OCI-LY7 (cell line): Measurements from ENCODE around the gene PRH2. TPM values are rescaled to one million over a fixed set of nuclear protein-coding genes. Genes with fewer than 3 reads are reported as not detected.

Experiments
- BruUV-seq: library from RNA; stranded (reverse); fragments of 400-500 nt; replicated peaks from 2 replicates; lab custom pipeline; 2021; lab: Mats Ljungman, UMichigan
- CTCF ChIA-PET: fragments of 300-600 bp; sonication (Branson Sonifier 250); formaldehyde crosslinking; loops from one replicate; lab custom pipeline; 2022; ENCODE audit warnings: antibody characterized with exemption; ENCODE audit not compliant: unreplicated experiment; lab: Charles Lee
- POLR2A ChIA-PET: fragments of 300-600 bp; sonication (Branson Sonifier 250); formaldehyde crosslinking; loops from one replicate; lab custom pipeline; 2022; ENCODE audit warnings: antibody characterized with exemption; lab: Charles Lee
- DNase-seq: peaks from one replicate; pipeline ENCODE4 v3.0.0-alpha.2; 2015; ENCODE audit warnings: low spot score
- H2AFZ ChIP-seq: fragments of 200-600 bp; sonication (generic), shearing (Covaris generic); 2 replicates; pipeline ENCODE4 v1.6.1; 2014; ENCODE audit warnings: mild to moderate bottlenecking, antibody characterized with exemption, low read length, moderate library complexity
- H3K27ac ChIP-seq: fragments of 200-600 bp; sonication (generic); 2 replicates; pipeline ENCODE4 v1.5.1; 2014; ENCODE audit warnings: mixed run types, low read depth, mild to moderate bottlenecking, moderate library complexity, low read length, inconsistent platforms; ENCODE audit not compliant: poor library complexity, severe bottlenecking
- H3K36me3 ChIP-seq: fragments of 200-600 bp; sonication (generic); 2 replicates; pipeline ENCODE4 v1.6.1; 2014; ENCODE audit warnings: mild to moderate bottlenecking, antibody characterized with exemption, low read length, moderate library complexity, mixed read lengths; ENCODE audit not compliant: insufficient read depth
- H3K4me1 ChIP-seq: fragments of 200-600 bp; sonication (generic); 2 replicates; pipeline ENCODE4 v1.5.1; 2014; ENCODE audit warnings: mild to moderate bottlenecking, low read length; ENCODE audit not compliant: insufficient read depth, poor library complexity, severe bottlenecking
- H3K4me2 ChIP-seq: fragments of 200-600 bp; sonication (generic); 2 replicates; pipeline ENCODE4 v1.6.1; 2014; ENCODE audit warnings: mild to moderate bottlenecking, low read length
- H3K4me3 ChIP-seq: fragments of 200-600 bp; sonication (generic); 2 replicates; pipeline ENCODE4 v1.5.1; 2014; ENCODE audit warnings: mild to moderate bottlenecking, low read depth, low read length; ENCODE audit not compliant: poor library complexity, severe bottlenecking
- H3K79me2 ChIP-seq: fragments of 200-600 bp; sonication (generic); 2 replicates; pipeline ENCODE4 v1.6.1; 2016; ENCODE audit warnings: low read depth, mild to moderate bottlenecking, low read length, moderate library complexity, mixed read lengths; ENCODE audit not compliant: insufficient read depth
- H3K9me2 ChIP-seq: fragments of 200-600 bp; sonication (generic); 2 replicates; pipeline ENCODE4 v1.6.1; 2016; ENCODE audit warnings: mild to moderate bottlenecking, low read length, mixed read lengths; ENCODE audit not compliant: insufficient read depth
- H3K9me3 ChIP-seq: fragments of 200-600 bp; sonication (generic); 2 replicates; pipeline ENCODE4 v1.6.1; 2014; ENCODE audit warnings: mild to moderate bottlenecking, mixed run types, low read length, mixed read lengths
- H4K20me1 ChIP-seq: fragments of 200-600 bp; sonication (generic); 2 replicates; pipeline ENCODE4 v1.6.1; 2014; ENCODE audit warnings: mild to moderate bottlenecking, antibody characterized with exemption, low read length, moderate library complexity, mixed read lengths; ENCODE audit not compliant: insufficient read depth
- CTCF ChIP-seq: fragments of 200-600 bp; sonication (generic); conservative IDR thresholded peaks from 2 replicates; pipeline ENCODE4 v1.5.1; 2014; ENCODE audit warnings: mild to moderate bottlenecking, antibody characterized with exemption, low read length, moderate library complexity, mixed read lengths
- EZH2phosphoT487 ChIP-seq: fragments of 200-600 bp; sonication (generic); IDR thresholded peaks from 2 replicates; pipeline ENCODE4 v1.6.1; 2018; ENCODE audit warnings: low read depth, borderline replicate concordance, mild to moderate bottlenecking, mixed run types, antibody characterized with exemption, low read length, moderate library complexity, mixed read lengths
- intact Hi-C: fragments of 100-400 bp; cut with micrococcal nuclease; formaldehyde crosslinking; loops from one replicate; pipeline ENCODE4 v1.10.0; 2022; ENCODE audit not compliant: unreplicated experiment
- total RNA-seq, 2 experiments: library from RNA; depleted of rRNA in 1 of 2; stranded (reverse); fragments of >200 nt in 1 of 2; shearing (Covaris generic) in 1 of 2; gene quantifications; 2 replicates each; pipeline ENCODE4 v1.2.3, GENCODE V29; 2014 to 2022

Gene PRH2
- total RNA-seq, 2 experiments from 2014 or later = not detected

GRCh38 chr12:10957741-10958140, 28.7 kb downstream of the PRH2 start:
- BruUV-seq = no TSS peak
- H4K20me1 ChIP-seq = no peaks in the 10 kb centered on the region
- CTCF ChIA-PET = no interaction called here
- POLR2A ChIA-PET = no interaction called here
- no peaks in the 10 kb centered on the region for H3K79me2 ChIP-seq
- no peaks in the 10 kb centered on the region for H3K9me2 ChIP-seq
- H3K9me3 ChIP-seq = no peaks in the 10 kb centered on the region
- DNase-seq = no peak
- no peak overlapping the region for H3K27ac ChIP-seq
- no peak overlapping the region for H2AFZ ChIP-seq
- H3K4me1 ChIP-seq = no peaks in the 10 kb centered on the region
- no peaks in the 10 kb centered on the region for H3K36me3 ChIP-seq
- TF ChIP-seq CTCF (no peak), EZH2phosphoT487 (no peak)
- H3K4me2 ChIP-seq = no peak overlapping the region
- intact Hi-C loops = no loop called here
- no peak overlapping the region for H3K4me3 ChIP-seq

GRCh38 chr12:10959804-10960203, 30.8 kb downstream of the PRH2 start:
- Histone ChIP-seq H3K27ac (no peak overlapping the region), H3K4me3 (no peak overlapping the region), H3K9me2 (no peaks in the 10 kb centered on the region), H3K4me1 (no peaks in the 10 kb centered on the region), H3K36me3 (no peaks in the 10 kb centered on the region), H2AFZ (no peak overlapping the region), H4K20me1 (no peaks in the 10 kb centered on the region), H3K79me2 (no peaks in the 10 kb centered on the region), H3K4me2 (no peak overlapping the region), H3K9me3 (no peaks in the 10 kb centered on the region)
- ChIA-PET CTCF (no interaction called here), POLR2A (no interaction called here)
- TF ChIP-seq CTCF (no peak), EZH2phosphoT487 (no peak)
- intact Hi-C loops = no loop called here
- no peak for DNase-seq
- BruUV-seq = no TSS peak

- H3K36me3 ChIP-seq = no peaks in the 10 kb centered on the region
- no peaks in the 10 kb centered on the region for H3K4me1 ChIP-seq
- H3K4me3 ChIP-seq = no peak overlapping the region
- no peaks in the 10 kb centered on the region for H3K9me2 ChIP-seq
- H3K79me2 ChIP-seq = no peaks in the 10 kb centered on the region
- H2AFZ ChIP-seq = no peak overlapping the region
- POLR2A ChIA-PET = no interaction called here
- no peak overlapping the region for H3K27ac ChIP-seq
- TF ChIP-seq CTCF (no peak), EZH2phosphoT487 (no peak)
- intact Hi-C loops = no loop called here
- CTCF ChIA-PET = no interaction called here
- BruUV-seq = no TSS peak
- H3K4me2 ChIP-seq = no peak overlapping the region
- H3K9me3 ChIP-seq = no peaks in the 10 kb centered on the region
- no peak for DNase-seq
- H4K20me1 ChIP-seq = no peaks in the 10 kb centered on the region
These were observed 31.2 kb downstream of the PRH2 start for GRCh38 chr12:10960211-10960610.
